HepG2 (cell line): ENCODE measurements around the gene WDR82. TPM values are rescaled to one million over a fixed set of nuclear protein-coding genes. Genes with fewer than 3 reads are reported as not detected.

Experiments
- ADNP ChIP-seq: sonication (generic); formaldehyde crosslinking; IDR thresholded peaks from 2 replicates; pipeline ENCODE4 v1.4.0; 2020; ENCODE audit warnings: missing genetic modification reagents
- ELF3 ChIP-seq: IDR thresholded peaks from 2 replicates; pipeline ENCODE4 v1.6.1; 2016; ENCODE audit warnings: missing genetic modification reagents, missing compliant biosample characterization
- FOXA3 ChIP-seq: IDR thresholded peaks from 2 replicates; pipeline ENCODE4 v1.6.1; 2016; ENCODE audit warnings: missing genetic modification reagents, missing compliant biosample characterization
- FOXM1 ChIP-seq: sonication (generic); formaldehyde crosslinking; IDR thresholded peaks from 2 replicates; pipeline ENCODE4 v1.5.0; 2020; ENCODE audit warnings: missing genetic modification reagents
- FOXO1 ChIP-seq: sonication (generic); formaldehyde crosslinking; IDR thresholded peaks from 2 replicates; pipeline ENCODE4 v1.4.0; 2020; ENCODE audit warnings: missing genetic modification reagents
- ISX ChIP-seq: sonication (generic); formaldehyde crosslinking; conservative IDR thresholded peaks from 2 replicates; pipeline ENCODE4 v1.5.0; 2020; ENCODE audit warnings: missing genetic modification reagents
- MIXL1 ChIP-seq: IDR thresholded peaks from 2 replicates; pipeline ENCODE4 v1.6.1; 2016
- NFAT5 ChIP-seq: sonication (generic); formaldehyde crosslinking; IDR thresholded peaks from 2 replicates; pipeline ENCODE4 v1.4.0; 2020; ENCODE audit warnings: missing genetic modification reagents
- NFKBIZ ChIP-seq: IDR thresholded peaks from 2 replicates; pipeline ENCODE4 v1.6.1; 2018; ENCODE audit warnings: missing genetic modification reagents, missing compliant biosample characterization
- PHF20 ChIP-seq: sonication (generic); formaldehyde crosslinking; IDR thresholded peaks from 2 replicates; pipeline ENCODE4 v1.5.0; 2020; ENCODE audit warnings: mild to moderate bottlenecking, missing genetic modification reagents
- POLR2G ChIP-seq: fragments of 200-400 bp; formaldehyde crosslinking; IDR thresholded peaks from 2 replicates; pipeline ENCODE4 v1.6.1; 2018; ENCODE audit warnings: mild to moderate bottlenecking, low read depth, low read length, moderate library complexity
- TMF1 ChIP-seq: sonication (generic); formaldehyde crosslinking; IDR thresholded peaks from 2 replicates; pipeline ENCODE4 v1.8.1; 2022; ENCODE audit warnings: low read depth, missing genetic modification reagents
- ZFP36L1 ChIP-seq: sonication (generic); formaldehyde crosslinking; IDR thresholded peaks from 2 replicates; pipeline ENCODE4 v1.8.0; 2022; ENCODE audit warnings: mild to moderate bottlenecking, missing genetic modification reagents, moderate library complexity
- ZNF232 ChIP-seq: sonication (generic); formaldehyde crosslinking; IDR thresholded peaks from 2 replicates; pipeline ENCODE4 v1.4.0; 2020; ENCODE audit warnings: missing genetic modification reagents, borderline replicate concordance
- ZNF263 ChIP-seq: sonication (generic); formaldehyde crosslinking; IDR thresholded peaks from 2 replicates; pipeline ENCODE4 v1.4.0; 2020; ENCODE audit warnings: missing genetic modification reagents
- ZNF33B ChIP-seq: sonication (generic); formaldehyde crosslinking; IDR thresholded peaks from 2 replicates; pipeline ENCODE4 v1.5.1; 2020; ENCODE audit warnings: mild to moderate bottlenecking, missing genetic modification reagents
- ZNF34 ChIP-seq: sonication (generic); formaldehyde crosslinking; IDR thresholded peaks from 2 replicates; pipeline ENCODE4 v1.4.0; 2020; ENCODE audit warnings: mild to moderate bottlenecking, missing genetic modification reagents, borderline replicate concordance
- ZNF441 ChIP-seq: sonication (generic); formaldehyde crosslinking; IDR thresholded peaks from 2 replicates; pipeline ENCODE4 v1.7.0; 2021; ENCODE audit warnings: missing genetic modification reagents, borderline replicate concordance
- ZNF773 ChIP-seq: sonication (generic); formaldehyde crosslinking; IDR thresholded peaks from 2 replicates; pipeline ENCODE4 v1.4.0; 2020; ENCODE audit warnings: missing genetic modification reagents, borderline replicate concordance
- ZNF776 ChIP-seq: sonication (generic); formaldehyde crosslinking; IDR thresholded peaks from 2 replicates; pipeline ENCODE4 v1.4.0; 2020; ENCODE audit warnings: mild to moderate bottlenecking, missing genetic modification reagents
- ZNF777 ChIP-seq: sonication (generic); formaldehyde crosslinking; IDR thresholded peaks from 2 replicates; pipeline ENCODE4 v1.4.0; 2020; ENCODE audit warnings: missing genetic modification reagents
- polyA plus RNA-seq, 8 experiments: library from polyadenylated mRNA; depleted of rRNA in 3 of 8; stranded (reverse) in 7 of 8; unstranded in 1 of 8; fragments of >200 nt; fragmentation: Illumina TruSeq in 4 of 8; extraction: Trizol in 4 of 8; gene quantifications; 2 replicates each; pipeline versions ENCODE4 v1.2.1 to v1.2.3, GENCODE V29; 2011 to 2016; ENCODE audit warnings: low read depth in 4 of 8, missing spikeins in 1 of 8, mixed read lengths in 1 of 8; ENCODE audit not compliant: insufficient read depth in 1 of 8
- total RNA-seq, 5 experiments: library from RNA; depleted of rRNA; stranded (reverse); fragments of >200 nt; fragmentation: Illumina TruSeq; extraction: Trizol; gene quantifications; 2 replicates each; pipeline ENCODE4 v1.2.3, GENCODE V29; 2016; ENCODE audit warnings: low read depth in 1 of 5
- TF ChIP-seq, protein P1 (sequence below): sonication (generic); formaldehyde crosslinking; IDR thresholded peaks from 2 replicates; pipeline ENCODE4 v1.4.0; 2020; ENCODE audit warnings: mild to moderate bottlenecking, missing genetic modification reagents

The WDR82 gene
- total and polyA plus RNA-seq, 2 of the 13 experiments (the other 11 are each of a cell fraction or from before 2014, with no cell fraction given): 39.1 to 59.5 TPM

- peak; percentile 57; the same call in 1 of the 2 replicates for TF ChIP-seq ELF3
- TF ChIP-seq NFKBIZ: 0 out of 2 replicates have a peak, but pooled peaks have one; percentile 20
- TF ChIP-seq POLR2G: peak; percentile 40; the same call in 1 of the 2 replicates
- TF ChIP-seq, protein P1, sequence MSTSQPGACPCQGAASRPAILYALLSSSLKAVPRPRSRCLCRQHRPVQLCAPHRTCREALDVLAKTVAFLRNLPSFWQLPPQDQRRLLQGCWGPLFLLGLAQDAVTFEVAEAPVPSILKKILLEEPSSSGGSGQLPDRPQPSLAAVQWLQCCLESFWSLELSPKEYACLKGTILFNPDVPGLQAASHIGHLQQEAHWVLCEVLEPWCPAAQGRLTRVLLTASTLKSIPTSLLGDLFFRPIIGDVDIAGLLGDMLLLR (CRISPR knock-in tag): peak; percentile 46; the same call in 1 of the 2 replicates
- TF ChIP-seq ZFP36L1 (CRISPR knock-in tag): peak; percentile 80; the same call in 1 of the 2 replicates
- TF ChIP-seq NFAT5: peak; percentile 90
- TF ChIP-seq ZNF777 (CRISPR knock-in tag): peak; percentile 86
- peak; percentile 23; the same call in 1 of the 2 replicates for TF ChIP-seq PHF20 (CRISPR knock-in tag)
- 0 out of 2 replicates have a peak, but pooled peaks have one; percentile 27 for TF ChIP-seq ADNP (CRISPR knock-in tag)
- TF ChIP-seq ZNF33B (CRISPR knock-in tag): no peak; the same call in 1 of the 2 replicates
- TF ChIP-seq FOXM1 (CRISPR knock-in tag): 0 out of 2 replicates have a peak, but pooled peaks have one; percentile 47
- TF ChIP-seq FOXA3 (CRISPR knock-in tag): 0 out of 2 replicates have a peak, but pooled peaks have one; percentile 7
- no peak for TF ChIP-seq MIXL1 (CRISPR knock-in tag)
- TF ChIP-seq ZNF34: 0 out of 2 replicates have a peak, but pooled peaks have one; percentile 65
- TF ChIP-seq ZNF441: peak; percentile 92; the same call in 1 of the 2 replicates
- TF ChIP-seq ISX (CRISPR knock-in tag): peak; percentile 87; the same call in 1 of the 2 replicates
- TF ChIP-seq ZNF773 (CRISPR knock-in tag): peak; percentile 92; the same call in 1 of the 2 replicates
- TF ChIP-seq ZNF263 (CRISPR knock-in tag): peak; percentile 48; the same call in 1 of the 2 replicates
- peak; percentile 22; the same call in 1 of the 2 replicates for TF ChIP-seq ZNF776 (CRISPR knock-in tag)
- TF ChIP-seq TMF1 (CRISPR knock-in tag): peak; percentile 81; the same call in 1 of the 2 replicates
- 0 out of 2 replicates have a peak, but pooled peaks have one; percentile 14 for TF ChIP-seq FOXO1 (CRISPR knock-in tag)
- 0 out of 2 replicates have a peak, but pooled peaks have one; percentile 54 for TF ChIP-seq ZNF232 (CRISPR knock-in tag)
Measured at GRCh38 chr3:52245322-52246263, 32.9 kb downstream of the WDR82 start, which contains the start of gene PPM1M (continued).
